GM18526 (cell line): ENCODE measurements around the gene ZSCAN20.

Experiments
- POLR2A ChIP-seq: IDR thresholded peaks from 3 replicates; pipeline ENCODE4 v1.6.1; 2011; ENCODE audit not compliant: insufficient read length; ENCODE audit errors: extremely low read depth

Gene ZSCAN20

DNA sequence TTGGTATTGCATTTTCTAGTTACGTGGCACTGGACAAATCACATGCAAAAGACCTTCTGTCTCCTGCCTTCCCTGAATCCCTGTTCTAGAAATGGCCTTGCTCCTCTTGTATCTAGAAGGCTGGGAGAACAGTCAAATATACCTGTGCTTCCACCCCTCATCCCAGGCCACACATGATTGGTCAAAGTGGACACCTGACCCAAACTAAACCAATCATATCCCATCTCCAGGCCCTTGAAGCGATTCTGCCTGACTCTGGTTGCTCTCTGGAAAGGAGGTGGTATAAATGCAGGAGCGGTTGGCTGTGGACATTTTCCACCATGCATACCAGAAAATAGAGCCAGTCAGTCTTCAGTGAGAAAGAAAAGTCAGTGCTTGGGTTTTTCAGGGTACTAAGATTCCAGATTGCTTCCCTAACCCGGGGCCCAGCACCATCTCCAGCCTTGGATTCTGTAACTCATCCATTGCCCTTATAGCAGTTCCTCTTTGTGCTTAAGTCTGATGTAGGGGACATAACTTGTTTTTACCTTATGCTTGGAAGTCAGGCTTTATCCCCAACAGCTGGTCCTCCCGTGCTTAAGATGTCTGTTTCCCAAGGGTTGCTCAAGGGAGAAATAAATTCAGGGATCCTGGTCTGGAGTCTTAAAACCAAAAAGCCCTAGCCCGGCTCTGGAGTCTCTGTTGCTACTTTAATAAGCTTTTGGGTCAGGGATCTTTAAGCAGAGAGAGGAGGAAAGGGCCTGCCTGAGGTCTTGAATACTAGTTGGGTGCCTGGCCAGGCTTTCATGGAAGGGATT lies 33.9 kb upstream of the ZSCAN20 start:
- TF ChIP-seq POLR2A: no peak

GRCh38 chr1:33439662-33440061 lies 32.8 kb upstream of the ZSCAN20 start:
- TF ChIP-seq POLR2A: no peak

DNA sequence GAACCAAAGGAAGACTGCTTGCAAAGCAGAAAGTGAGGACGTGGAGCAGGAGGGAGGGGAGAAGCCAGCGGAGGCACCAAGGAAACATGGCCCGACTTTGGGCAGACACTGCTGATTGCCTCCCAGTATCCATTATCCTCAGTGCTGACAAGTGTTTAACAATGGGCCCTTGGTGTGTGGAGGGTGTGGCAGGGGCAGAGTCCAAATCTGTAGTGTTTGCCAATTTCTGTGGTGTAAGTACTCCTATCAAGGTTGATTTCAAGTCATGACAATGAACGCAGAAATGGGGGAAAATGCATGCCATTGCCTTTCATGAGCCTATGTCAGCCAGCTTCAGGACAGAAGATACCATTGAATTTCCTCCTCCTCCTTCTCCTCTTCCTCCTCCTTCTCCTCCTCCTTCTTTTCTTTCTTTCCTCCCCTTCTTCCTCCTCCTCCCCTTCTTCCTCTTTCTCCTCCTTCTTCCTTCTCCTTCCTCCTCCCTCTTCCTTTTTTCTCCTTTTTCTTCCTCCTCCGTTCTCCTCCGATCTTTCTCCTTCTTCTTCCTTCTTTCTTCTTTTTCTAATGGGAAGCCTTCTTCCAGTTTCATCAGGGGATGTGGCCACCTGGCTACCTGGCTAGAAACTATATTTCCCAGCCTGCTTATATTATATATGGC lies 31.2 kb upstream of the ZSCAN20 start:
- TF ChIP-seq POLR2A: no peak

DNA sequence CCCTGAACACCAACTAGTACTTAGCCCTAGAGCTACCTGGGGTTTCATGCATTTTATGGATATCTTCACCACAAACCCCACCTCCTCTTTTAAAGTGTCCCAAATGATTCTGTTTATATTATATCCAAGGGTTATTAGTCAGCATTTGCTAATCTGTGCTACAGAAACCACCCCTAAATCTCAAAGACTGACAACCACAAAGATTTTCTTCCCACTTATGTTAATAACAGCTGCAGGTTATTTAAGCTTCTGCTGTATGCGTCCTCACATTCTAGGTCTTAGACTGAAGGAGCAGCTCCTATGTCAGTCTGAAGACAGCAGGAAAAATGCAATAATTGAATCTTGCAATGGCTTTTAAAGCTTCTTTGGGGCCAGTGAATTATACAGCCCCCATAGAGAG lies 30.3 kb upstream of the ZSCAN20 start:
- no peak for TF ChIP-seq POLR2A

DNA sequence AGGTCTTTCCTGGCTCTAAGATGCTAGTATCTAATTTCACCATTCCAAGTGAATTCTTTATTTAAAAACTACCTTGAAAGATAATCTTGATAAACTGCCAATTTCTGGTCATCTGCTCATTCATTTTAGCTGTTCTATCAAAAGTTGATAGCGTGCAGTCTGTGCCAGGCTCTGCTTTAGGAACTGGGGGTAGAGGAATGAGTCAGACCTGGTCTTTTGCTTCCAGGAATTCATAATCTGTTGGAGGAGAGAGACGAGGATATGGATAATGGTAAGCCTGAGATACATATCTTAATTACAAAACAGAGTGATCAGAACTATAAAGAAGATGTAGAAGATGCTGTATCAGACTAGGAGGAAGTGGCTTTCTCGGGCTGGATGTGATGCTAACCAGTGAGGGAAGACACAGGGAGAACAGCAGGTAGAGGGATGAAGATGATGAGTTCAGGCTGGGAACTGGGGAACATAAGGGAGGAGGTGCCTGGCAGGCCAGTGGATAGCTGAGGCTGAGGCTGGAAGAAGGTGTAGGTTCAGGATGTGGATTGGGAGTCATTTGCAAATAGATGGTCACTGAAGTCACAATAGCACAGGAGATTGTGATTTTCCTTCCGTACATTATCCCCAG lies 29.3 kb upstream of the ZSCAN20 start:
- no peak for TF ChIP-seq POLR2A

DNA sequence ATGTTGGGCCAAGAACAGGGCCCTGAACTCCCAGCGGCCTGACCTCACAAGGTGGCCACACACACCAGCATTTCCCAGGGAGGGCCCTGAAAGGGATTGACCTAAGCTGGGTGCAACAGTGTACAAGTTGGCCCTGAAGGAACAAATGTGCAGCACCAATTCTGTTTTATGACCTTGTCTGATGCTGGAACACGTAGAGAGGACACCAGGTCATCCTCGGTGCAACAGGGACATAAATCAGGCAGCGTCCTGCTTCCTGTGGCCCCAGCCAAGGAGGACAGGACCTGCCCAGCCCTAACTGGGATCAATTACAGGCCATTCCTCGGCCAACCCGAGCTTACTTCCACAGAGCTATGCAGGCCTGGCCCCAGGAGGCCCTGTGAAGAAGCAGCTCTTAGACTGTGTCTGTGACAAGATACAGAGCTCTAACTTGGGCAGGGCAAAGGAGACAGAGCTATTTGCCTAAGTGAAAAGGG lies 28.7 kb upstream of the ZSCAN20 start:
- TF ChIP-seq POLR2A: no peak

- no peak for TF ChIP-seq POLR2A
Observed at GRCh38 chr1:33445108-33445507, 27.3 kb upstream of the ZSCAN20 start.

DNA sequence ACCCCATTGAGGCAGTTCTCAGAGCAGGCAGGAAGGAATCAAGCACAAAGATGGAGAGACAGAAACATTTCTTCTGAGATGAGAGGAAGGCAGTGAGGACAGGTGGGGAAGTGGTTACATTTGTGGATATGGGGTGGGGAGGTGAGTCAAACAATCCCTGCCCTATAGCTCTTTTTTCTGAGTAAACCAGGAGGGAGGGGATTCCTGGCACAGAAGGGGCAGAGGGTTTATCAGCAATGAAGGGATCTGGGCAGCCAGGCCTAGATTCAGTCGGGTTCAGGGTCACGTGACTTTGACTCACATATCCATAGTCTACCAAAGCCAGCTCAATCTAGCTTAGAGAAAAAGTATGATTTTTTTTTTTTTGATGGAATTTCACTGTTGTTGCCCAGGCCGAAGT lies 25.9 kb upstream of the ZSCAN20 start:
- no peak for TF ChIP-seq POLR2A

DNA sequence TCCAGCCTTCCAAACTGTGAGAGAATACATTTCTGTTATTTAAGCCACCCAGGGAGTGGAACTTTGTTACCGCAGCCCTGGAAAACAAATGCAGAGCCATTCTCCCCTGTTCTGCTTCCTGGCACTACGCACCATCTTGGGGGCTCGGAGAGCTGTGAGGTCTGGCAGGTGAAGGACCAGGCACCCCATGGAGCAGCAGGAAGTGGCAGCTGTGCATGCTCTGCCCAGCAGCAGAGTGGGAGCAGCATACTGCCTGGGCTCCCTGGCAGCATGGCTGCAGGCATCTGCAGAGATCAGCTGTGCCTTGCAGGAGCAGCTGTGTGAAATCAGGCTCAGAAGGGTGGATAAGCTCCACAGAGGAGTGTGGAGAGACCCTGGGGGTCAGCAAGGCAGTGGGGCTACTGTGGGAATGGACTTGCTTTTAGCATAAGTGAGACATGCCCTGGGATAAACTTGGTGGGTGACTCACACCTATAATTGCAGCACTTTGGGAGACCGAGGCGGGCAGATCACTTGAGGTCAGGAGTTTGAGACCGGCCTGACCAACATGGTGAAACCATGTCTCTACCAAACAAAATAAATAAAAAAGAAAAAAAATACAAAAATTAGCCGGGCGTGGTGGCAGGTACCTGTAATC lies 17.7 kb upstream of the ZSCAN20 start:
- no peak for TF ChIP-seq POLR2A

DNA sequence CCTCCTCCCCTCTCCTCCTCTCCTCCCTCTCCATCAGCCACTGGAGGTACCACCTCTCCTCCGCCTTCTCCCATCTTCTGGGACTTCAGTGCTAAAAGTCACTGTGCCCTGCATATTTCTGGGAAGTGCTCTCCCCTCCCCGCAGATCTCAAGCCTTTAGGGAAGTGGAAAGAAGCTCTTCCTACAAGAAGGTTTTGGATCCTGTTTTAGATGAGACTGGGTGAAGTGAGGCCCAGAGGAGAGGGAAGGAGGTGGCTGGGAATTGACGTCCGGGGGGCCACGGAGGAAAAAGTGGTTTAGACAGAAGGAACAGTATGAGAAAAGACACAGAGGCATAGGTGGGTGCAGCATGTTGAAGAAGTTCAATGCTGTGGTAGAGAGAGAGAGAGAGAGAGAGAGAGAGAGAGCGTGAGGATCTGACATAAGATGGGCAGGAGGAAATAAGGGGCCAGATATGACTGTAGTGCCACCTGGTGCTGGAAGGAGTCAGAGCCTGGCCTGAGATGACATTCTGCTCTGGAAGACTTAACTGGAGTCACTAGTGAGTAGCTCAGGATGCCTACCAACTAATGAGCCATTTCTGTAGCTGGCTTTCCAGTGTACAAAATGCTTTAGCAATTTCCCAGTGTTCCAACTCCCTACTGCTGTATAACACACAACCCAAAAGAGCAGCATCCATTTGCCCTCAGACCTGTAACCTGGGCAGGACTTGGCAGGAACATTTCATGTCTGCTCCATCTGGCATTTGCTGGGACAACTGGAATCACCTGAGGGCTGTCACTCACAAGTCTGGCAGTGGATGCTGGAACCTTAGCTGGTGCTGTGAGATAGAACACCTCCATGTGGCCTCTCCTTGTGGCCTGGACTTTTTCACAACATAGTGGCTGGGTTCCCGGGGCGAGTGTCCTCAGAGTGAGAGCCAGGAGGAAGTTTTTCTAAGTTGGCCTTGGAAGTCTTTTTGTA lies 16.6 kb upstream of the ZSCAN20 start:
- TF ChIP-seq POLR2A: no peak

- no peak for TF ChIP-seq POLR2A
Observed at GRCh38 chr1:33456502-33456886, 16.0 kb upstream of the ZSCAN20 start.

DNA sequence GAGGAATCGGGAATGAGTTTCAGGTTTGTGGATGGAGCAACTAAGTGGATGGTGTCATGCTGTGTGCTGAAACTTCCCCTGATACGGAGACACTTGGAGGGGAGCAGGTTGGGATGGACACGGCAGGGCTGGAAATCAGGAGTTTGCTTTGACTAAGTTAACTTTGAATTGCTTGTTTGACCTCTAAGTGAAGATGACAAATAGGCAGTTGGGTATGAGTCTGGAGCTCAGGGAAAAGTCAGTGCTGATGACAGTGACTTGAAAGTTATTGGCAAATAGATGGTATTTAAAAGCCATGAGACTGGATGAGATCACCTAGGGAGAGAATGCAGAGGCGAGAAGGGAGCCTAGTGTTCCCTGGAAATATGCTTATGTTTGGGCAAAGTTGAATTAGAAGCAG lies 12.8 kb upstream of the ZSCAN20 start:
- no peak for TF ChIP-seq POLR2A

DNA sequence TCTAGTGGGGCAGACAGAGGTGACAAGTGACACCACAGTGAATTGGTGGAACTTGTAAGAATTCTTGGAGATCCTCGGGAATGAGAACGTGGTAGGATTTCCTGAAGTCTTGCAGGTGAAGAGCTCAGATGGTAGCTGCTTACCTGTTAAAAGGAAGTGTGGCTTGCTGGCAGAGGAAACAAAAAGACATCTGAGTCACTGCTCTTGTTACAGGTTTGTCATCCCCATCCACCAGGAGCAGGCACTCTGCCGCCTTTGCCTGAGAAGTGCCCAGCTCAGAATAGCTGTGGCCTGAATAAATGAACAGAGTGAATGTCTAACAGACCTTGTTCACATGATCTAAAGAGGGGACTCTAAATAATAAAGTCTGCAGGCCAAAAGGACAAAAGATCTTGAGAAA lies 12.3 kb upstream of the ZSCAN20 start:
- TF ChIP-seq POLR2A: no peak

- TF ChIP-seq POLR2A: no peak
Observed at GRCh38 chr1:33460947-33461629, 11.4 kb upstream of the ZSCAN20 start.

DNA sequence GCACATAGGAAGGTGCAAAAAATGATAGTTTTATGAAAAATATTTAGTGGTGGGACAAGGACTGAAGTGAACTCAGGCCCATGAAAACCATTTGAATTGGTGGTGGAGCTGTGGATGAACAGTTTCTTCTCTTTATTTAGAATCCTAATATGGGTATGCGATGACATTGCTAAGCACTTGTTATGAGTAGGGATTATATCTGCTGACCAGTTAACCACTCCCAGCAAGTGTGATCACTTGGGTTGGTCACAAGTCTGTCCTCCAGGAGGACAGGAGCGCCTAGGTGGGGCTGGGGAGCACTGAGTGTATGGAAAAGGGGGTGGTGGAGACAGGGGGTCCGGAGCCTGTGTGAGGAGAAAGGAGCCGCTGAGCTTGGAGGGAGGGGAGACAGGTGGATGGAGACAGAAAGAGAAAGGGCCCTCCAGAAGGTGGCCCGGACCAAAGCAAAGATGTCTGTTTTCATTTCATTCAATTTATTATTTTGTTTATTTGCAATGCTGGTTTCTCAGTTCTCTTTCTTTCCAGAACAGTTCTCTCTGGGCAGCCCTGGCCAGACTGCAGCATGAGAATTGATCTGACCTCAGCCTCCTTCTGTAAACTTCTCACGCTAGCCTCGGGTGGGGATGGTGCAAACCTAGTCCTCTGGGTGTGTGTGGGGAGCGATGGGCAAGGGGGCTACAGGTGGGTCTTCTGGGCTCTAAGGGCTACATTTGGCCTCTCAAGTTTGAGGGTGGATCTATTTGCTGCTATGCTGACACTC lies 9.9 kb upstream of the ZSCAN20 start:
- no peak for TF ChIP-seq POLR2A
